ENCODE results near the gene ZNF581.

The ZNF581 gene

DNA sequence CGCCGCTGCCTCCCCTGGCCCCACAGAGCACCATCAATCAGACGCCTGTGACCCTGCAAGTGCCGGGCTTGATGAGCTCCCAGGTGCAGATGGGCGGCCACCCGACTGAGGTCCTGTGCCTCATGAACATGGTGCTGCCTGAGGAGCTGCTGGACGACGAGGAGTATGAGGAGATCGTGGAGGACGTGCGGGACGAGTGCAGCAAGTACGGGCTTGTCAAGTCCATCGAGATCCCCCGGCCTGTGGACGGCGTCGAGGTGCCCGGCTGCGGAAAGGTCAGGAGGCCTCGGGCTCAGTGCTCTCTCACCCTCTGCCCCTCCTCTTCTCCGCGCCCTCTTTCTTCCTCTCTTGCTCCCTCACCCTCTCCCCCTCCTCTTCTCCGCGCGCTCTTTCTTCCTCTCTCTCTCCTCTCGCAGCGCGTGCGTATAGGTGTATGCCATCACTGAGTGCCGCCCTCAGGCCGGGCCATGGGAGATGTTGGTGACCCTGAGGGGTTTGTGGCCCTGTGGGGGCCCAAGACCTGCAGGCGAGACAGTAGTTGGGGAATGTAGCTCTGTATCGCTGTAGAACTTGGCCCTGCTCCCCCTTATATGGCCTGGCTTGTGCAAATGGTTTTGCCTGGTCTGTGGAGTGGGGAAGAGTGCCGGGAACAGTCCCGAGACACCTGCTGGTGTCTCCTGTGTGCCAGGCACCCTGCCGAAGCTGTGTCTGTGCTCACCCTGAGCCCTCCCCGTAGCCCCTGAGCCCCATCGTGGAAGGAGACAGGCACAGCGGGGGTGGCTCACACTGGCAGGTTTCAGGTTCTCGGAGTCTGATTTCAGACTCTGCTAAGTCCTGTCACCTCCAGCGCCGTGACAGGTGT lies 26.2 kb downstream of the ZNF581 start:
- no peak for DNase-seq

DNA sequence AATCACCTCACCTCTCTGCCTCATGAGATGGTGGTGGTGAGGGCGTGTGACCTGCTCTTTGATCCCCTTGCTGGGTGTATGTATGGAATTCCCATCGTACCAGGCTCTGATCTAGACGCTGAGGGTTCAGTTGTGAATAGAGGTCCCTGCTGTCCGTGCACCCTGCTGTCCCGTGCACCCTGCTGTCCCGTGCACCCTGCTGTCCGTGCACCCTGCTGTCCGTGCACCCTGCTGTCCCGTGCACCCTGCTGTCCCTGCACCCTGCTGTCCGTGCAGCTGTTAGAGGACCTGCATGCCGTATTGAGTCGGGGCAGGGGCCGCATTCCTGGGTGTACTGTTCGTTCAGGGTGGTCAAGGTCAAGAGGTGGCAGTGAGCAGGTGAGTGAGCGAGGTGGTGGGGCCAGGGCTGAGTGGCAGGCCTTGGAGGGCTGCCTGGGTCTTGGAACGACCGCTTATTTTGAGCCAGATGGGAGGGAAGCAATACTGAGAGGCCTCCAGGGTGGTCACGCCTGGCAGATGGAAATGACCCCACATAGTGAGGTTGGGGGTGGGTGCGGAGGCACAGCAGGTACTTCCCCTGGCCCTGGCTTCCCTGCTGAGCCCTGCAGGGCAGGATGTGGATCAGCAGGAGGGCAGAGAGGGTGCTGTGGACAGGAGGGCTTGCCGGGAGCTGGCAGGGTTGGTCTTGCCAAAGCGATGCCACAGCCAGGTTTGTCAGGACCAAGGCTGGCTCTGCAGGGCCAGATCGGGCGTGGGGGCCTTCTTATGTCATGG lies 27.0 kb downstream of the ZNF581 start:
- DNase-seq = no peak

DNA sequence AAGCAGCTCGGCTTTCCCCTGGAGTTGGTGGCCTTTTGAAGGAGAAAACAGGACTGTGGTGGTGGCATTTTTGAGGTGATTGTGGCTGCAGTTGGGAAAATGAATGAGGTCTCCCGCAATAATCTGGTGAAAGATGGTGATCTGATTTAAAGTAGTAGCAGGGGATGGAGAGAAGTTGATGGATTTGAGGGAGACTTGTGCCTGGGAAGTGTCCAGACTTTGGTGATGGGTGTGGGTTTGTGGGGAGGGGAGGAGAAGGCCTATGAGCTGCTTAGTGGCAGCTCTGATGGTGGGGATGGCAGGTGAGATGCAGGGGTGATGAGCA lies 27.6 kb downstream of the ZNF581 start:
- DNase-seq = no peak

DNA sequence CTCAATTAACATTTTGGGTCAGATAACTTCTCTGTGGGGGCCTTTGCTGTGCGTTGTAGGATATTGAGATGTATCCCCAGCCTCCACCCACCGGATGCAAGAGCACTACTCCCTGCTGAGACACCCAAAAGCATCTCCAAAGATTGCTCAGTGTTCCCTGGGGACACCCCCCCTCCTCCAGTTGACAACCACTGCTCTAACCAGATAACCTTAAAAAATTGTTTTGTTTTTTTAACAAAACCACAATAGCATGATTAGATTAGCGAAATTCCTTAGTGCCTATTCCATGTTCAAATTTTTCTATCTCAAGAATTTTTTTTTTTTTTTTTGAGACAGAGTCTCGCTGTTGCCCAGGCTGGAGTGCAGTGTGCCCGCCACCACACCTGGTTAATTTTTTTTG lies 29.0 kb downstream of the ZNF581 start:
- peak; percentile 19 for DNase-seq

DNA sequence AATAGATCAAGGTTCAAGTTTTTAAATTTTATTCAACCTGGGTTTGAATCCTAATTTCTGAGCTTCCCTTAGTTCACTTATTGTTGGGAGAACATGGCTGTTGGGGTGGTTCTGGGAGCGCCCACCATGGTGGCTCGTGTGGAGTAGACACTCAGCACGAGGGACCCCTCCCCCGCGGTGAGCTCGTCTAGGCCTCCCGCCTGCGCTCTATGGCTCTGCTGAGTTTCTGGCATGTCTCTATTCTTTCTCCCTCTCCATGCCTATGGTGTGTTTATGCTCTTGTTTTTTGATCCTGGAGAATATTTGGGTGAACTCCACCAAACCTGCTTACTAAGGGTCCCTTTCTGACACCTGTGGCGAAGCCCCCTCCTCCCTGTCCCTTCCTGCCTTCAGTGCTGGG lies 30.0 kb downstream of the ZNF581 start:
- no peak for DNase-seq

DNA sequence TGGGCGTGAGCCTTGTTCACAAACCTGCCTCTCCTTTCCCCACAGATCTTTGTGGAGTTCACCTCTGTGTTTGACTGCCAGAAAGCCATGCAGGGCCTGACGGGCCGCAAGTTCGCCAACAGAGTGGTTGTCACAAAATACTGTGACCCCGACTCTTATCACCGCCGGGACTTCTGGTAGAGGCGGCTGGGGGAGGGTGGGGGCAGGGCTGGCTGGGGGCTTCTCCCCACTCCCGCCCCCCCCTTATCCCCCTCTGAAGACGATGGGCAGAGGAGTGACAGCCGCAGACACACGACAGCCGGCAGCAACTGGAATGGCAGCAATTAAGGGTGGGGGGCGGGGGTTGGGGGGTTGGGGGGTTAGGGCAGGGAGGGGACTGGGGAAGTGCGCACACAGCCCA lies 30.4 kb downstream of the ZNF581 start:
- no peak for DNase-seq

DNA sequence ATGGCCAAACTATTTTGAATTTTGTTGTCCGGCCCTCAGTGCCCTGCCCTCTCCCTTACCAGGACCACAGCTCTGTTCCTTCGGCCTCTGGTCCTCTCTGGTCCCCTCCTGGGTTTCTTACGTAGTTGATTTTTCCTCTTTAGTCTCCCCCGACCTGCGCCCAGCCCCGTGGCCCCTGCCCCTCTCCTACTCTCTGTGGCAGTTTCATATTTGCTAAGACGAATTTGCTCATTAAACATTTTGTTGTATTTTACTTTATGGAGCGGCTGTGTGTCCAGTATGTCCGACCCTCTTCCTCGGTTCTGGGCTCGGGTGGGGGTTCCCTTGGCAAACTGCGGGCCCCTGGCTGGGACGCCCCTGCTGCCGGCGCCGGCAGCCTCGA lies 31.0 kb downstream of the ZNF581 start:
- DNase-seq = no peak

DNA sequence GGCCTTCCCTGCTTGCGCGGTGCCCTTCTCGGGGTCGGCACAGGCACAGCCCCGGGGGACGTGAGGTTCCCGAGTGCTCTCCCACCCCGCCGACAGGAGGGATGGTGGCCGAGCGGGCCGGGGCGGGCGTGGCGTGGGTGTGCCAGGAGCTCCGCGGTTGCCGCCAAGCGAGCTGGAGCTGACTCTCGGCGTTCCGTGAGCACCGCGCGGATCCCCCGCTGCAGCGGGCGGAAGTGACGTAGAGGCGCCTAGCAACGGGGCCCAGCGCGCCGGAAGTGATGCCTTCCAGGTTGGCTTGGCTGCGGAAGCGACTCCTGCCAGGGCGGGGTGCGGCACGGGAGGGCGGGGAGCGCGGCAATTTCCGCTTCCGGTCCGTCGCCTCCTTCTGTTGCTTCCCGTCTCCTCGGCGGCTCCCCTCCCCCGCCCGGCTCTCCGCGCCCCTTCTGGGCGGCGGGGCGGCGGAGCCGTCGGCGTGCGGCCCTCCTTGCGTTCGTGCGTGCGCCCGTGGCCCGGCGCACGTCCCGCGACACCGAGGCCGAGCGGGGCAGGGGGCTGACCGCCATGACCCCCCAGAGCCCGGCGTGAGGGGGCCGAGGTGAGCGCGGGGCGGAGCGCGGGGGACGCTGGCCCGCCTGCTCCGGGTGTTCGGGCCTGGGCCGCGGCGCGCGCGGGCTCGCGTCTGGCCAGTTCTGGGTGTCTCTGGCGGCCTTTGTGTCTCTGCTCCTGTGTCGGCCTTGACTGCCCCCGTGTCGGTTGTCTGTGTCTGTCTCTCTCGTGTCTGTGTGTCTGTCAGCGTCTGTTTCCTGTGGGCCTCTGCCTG lies 31.6 kb downstream of the ZNF581 start, which contains the start of gene EPN1:
TSS of gene EPN1 (plus strand) at position 386 of the 820 bp plus-strand sequence. CDS start 3,402 bp downstream, outside the sequence.
- peak; percentile 96 for DNase-seq

DNA sequence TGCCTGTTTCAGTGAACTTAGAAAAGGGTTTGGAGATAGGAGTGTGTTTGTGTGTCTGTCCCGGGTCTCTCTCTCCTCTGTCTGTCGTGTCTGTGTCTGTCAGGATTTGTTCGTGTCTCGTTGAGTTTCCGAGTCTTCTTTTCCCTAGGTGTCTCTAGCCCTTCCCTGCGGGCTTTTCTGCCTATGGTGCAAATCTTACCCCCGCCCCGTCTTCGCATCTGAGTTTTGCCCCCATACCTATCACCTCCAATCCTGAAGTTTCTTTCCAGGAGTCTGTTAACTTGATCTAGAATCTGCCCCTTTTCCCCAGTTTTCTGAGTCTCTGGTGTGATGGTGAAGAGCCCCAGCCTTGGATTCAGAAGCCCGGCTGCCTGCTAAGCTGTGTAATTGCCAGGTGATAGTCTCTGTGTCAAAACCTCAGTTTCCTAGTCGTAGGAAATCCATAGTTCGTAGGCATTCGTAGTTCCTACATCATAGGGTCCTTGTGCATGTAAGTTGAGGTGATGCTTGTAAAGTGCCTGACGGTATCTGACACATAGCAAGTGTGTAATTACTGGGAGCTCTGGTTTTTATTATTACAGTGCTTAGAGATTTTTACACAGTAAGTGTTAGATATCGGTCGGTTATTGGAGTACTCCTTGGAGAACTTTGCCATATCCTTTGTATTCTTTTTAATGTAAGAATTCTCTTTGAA lies 32.4 kb downstream of the ZNF581 start:
- no peak for DNase-seq

DNA sequence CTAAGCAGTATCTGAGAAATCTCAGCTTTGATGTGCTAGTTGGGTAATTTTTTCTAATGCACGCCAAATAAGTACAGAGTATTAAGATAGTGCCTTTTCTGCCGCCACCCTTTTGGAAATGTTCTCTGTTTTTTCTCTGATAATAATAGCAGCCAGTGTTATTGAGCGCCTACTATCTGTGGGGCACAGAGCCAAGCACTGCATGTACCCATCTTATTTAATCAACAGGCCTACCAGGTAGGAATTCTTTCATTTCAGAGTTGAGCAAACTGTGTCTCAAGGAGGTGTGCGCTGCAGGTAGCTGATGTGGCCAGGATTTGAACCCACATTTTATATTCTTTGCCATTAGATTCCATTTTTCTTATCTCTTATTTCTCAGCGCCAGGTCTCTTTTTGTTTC lies 32.9 kb downstream of the ZNF581 start:
- no peak for DNase-seq

DNA sequence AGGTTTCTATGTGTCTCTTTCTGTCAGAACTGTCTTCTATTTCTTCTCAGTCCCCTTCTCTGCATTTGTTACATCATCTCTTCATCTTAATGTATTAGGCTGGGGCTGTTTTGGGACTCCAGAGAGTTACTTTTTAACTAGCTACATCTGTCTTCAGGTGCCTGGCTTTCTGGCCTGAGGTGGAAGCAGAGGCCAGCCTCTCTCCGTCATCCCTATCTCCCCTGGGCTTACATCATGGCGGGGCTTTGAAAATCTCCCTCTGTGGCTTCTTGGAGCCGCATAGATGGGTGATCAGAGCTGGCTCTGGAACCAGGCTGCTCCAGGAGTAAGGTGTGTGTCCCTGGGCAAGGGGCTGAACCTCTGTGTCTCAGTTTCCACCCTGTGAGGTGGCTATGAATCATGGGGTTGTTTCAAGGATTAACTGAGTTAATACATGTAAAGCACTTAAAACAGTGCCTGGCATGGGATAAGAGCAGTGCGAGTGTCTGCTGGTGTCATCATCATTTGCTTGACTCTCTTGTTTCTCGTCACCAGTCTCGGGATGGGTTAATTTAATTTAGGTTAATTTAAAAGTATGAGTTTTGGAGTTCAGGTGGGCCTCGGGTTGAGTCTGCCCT lies 33.5 kb downstream of the ZNF581 start:
- no peak for DNase-seq

DNA sequence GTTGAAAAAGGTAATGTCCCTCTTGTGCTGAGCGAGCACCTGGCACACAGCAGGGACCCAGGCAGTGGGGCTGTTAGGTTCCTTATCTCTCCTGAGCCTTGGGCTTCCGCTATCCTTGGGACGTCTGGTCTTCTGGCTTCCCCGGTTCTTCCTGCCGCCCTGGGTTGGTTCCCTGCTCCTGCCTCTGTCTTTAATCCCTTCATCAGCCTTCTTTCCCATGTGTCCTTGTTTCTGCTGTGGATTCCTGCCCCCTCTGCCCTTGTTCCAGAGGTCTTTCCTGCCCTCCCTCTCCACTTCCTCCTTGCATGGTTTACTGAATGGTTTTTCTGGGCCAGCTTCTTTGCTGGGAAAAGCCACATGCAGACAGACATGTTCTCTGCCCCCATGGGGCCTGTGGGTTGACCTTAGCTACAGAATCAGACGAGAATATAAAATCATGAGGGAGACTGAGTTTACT lies 34.2 kb downstream of the ZNF581 start:
- DNase-seq = no peak

DNA sequence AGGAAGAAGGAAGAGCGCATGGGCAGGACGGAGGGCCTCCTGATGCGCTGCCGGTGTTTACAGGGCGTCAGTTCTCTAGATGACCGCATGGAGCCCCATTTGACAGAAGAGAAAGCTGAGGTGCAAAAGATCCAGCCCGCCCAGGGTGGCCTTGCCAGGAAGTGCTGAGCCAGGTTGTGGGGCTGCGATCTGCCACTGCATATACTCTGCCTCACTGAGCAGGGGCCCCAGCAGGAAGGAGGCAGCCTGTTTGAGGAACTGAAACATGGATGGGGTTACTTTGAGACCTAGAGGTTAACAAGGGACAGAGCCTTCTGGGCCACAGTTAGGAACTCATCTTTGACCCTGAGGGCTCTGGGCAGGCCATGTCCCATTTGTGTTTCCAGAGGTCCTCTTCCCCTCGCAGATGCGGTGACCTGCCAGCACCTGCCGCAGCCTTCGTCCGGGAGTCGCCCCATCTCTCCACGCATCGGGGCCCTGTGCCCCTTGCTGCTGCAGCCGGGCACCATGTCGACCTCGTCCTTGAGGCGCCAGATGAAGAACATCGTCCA lies 34.7 kb downstream of the ZNF581 start:
- no peak for DNase-seq

DNA sequence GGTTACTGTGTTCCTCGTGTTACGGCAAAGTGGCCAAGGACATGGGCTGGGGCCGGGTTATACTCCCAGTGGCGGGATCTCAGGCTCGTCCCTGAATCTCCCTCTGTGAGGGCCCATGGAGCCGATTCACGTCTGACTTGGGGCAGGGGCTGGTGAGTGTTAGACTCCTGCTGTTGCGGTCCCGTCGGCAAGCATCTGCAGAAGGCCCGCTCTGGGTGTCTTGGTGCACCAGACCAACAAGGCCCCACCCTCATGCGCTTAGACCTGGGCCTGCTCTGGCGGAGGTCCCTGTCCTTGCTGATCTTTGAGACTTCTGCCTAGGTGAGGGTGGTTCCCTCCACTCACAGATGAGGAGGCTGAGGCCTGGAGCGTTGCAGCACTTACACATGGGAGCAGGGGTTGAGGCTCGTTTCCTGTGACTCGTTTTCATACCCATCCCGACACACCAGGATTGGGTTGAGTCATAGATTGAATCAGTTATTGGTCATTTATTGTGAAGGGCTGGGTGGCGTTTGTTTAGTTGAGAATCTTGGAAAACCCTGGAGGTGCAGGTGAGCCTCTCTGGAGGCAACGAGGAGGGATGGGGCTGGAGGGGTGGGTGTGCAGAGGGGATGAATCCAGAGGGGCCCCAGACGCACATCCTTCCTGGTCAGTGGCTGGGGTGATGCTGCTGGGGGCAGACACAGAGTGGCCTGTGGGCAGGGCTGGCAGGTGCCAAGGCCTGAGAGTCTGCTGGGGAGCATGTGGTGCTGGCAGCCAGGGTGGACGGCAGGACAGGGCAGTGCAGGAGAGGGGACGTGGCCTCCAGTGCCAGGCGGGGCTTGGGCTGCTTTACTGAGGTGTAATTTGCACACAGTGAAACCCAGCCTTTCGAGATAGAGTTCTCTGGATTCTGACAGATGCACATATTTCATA lies 36.2 kb downstream of the ZNF581 start:
- DNase-seq = no peak

DNA sequence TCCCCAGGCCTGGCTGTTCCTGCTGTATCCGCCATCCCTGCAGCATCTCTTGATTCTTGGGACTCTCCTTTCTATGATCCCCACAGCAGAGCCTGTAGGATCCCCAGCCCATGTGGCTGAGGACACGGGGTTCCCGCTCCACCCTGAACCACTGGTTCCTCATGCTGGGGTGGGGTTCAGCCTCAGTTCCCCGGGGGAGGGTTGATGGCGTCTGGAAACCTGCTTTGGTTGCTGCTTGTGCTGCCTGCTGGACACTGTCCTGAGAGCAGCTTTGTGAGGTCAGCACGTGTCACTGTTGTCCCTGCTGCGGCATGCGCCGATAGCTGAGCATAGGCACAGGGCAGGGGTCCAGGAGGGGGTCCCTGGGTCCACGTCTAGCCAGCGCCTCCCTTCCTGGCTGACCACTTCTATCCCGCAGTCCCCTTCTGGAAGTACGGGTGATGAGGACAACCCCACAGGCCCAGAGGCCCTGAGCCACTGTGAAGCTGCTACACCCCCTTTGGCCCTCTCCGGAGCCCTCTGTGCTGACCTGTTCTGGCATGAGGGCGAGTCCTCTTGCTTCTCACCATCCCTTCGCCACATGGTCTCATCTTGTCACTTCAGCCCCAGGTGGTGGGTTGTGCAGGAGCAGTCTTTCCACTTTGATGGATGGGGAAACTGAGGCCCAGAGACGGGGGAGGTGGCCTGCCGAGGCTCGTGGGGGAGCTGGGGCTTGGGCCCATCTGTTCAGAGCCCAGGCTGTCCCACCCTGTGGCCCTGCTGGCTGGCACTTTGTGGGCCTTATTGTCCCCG lies 37.1 kb downstream of the ZNF581 start:
- no peak for DNase-seq

DNA sequence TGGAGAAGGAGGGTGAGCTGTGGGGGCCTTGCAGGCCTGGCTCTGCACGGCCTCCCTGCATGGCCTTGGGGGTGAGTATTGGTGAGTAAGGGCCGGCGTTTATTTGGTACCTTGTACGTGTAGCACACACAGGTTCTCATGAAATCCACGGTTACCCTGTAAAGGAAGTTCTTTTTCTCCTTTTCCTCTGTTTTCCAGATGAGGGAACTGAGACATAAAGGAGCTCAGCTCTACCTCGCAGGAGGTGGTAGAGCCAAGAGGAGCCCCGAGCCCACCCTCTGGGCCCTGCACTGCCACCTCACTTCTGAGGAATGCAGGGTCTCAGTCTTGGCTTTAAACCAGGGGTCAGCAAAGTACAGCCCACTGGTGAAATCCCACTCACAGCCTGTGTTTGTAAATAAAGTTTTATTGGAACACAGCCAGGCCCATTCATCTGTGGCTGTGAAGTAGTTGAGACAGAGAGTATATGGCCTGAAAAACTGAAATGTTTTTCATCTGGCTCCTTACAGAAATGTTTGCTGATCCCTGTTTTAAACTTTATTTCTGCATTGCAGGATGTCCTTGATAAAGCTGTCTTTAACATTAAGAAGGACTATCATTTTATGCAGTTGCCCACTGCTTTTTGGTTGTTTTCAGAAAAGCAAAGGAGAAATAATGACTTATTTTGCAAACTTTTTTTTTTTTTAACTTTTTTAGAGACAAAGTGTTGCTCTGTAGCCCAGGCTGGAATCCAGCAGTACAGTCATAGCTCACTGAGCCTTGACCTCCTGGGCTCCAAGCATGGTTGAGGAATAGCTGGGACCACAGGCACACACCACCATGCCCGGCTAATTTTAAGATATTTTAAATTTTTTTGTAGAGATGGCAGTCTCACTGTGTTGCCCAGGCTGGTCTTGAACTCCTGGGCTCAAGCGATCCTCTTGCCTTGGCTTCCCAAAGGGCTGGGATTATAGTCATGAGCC lies 38.0 kb downstream of the ZNF581 start:
- no peak for DNase-seq

DNA sequence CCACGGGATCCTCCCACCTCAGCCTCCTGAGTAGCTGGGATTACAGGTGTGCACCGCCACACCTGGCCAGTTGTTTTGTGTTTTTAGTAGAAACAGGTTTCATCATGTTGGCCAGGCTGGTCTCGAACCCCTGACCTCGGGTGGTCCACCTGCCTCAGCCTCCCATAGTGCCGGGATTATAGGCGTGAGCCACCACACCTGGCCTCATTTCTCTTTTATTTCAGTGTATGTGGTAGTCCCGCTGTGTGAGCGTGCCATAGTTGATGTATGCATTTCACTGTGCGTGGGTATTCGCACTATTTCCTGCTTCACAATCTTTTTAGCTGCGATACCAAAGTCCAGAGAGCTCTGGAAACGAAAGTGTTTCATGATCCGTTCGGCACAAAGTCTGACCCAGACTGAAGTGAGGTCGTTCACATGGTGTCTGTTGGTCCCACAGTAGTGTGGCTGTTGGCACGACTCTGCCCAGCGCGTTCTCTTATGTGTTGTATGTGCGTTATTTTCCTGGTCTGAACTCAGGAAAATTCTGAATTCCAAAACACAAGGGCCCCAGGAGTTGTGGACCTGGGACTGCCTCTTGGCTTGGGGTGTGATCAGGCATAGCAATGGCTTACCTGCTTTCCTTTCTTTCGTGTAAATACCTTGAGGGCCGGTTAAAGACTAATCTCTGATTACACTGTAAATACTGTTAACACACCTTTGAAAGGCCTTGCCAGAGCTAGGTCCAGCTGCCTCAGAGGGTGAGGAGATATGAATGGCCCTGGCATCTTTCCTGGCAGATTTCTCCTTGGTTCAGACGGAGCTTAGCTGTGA lies 40.2 kb downstream of the ZNF581 start:
- no peak for DNase-seq

Measured in fibroblast of upper back skin (primary cell).